Measurements from ENCODE around the gene SELENON.

Gene SELENON

DNA sequence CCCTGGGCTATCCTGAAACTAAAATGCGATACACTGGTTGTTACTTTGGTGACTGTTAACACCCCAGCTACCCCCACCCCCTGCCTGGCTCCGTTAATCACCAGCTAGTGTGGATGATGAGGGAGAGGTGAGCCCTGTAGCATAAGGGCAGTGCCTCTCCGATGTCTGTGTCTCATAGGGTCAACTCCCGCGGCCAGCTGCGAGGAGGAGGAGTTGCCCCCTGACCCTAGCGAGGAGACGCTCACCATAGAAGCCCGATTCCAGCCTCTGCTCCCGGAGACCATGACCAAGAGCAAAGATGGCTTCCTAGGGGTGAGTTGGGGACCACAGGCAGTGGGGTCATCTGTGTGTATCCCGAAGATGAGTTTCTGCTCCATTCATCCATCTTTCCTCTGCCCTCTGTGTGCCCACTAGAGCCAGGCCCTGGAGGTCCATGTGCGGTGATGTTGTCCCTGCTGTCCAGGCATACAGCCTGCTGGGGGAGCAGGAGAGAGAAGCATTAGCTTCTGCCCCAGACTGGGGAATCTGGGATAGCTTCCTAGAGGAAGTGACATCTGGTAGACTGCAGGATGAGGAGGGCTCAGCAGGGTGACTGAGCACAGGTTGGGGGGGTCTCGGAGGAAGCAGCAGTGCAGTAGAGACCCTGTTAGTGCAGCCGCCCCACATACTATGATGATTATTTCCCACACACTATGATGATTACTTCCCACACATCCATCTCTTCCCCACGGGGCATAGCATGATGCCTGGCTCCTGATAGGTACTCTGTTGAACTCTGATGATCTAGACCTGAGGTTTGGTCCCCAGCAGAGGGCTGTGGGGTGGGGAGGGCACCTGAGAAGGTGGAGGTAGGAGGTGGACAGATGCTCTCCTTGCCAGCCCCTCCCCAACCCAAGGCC is 5.2 kb downstream of the SELENON start:
- no peak for TF ChIP-seq CTCF (IDR thresholded peaks at IDR 0.05; ENCODE audit: low read depth, low read length)
- no peak for DNase-seq (ENCODE audit: low read depth in 2 of 2)

DNA sequence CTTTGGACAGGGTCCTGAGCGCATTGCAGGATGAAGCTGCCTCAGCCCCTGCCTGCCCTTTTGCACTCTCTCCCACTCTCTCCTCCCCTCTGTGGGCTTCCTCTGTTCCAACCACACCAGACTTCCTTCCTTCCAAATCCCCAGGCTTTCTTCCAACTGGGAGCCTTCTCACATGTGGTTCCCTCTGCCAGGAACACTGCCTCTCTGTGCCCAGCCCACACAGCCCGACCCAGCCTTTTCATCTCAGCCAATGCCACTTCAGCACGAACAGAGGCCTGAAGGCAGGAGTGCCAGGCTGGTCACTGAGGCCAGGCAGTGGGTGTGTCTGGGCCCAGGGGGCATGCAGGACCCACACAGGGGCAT is 5.9 kb downstream of the SELENON start:
- TF ChIP-seq CTCF (IDR thresholded peaks at IDR 0.05; ENCODE audit: low read depth, low read length) = no peak
- peak in 1 of 2 donors; percentile 82 for DNase-seq (ENCODE audit: low read depth in 2 of 2)
- H3K4me3 ChIP-seq (replicated peaks in 1 of 2; ENCODE audit: low read depth in 2 of 2, low read length in 2 of 2) = no peak overlapping the region

More for the DNA sequence above, 5.2 kb downstream of the SELENON start:
- no peak overlapping the region for H3K4me3 ChIP-seq (replicated peaks in 1 of 2; ENCODE audit: low read depth in 2 of 2, low read length in 2 of 2)

GRCh38 chr1:25806418-25806817 is 6.4 kb downstream of the SELENON start:
- H3K4me3 ChIP-seq (replicated peaks in 1 of 2; ENCODE audit: low read depth in 2 of 2, low read length in 2 of 2) = no peak overlapping the region
- no peak for TF ChIP-seq CTCF (IDR thresholded peaks at IDR 0.05; ENCODE audit: low read depth, low read length)
- DNase-seq (ENCODE audit: low read depth in 2 of 2) = peak in 1 of 2 donors; percentile 76

DNA sequence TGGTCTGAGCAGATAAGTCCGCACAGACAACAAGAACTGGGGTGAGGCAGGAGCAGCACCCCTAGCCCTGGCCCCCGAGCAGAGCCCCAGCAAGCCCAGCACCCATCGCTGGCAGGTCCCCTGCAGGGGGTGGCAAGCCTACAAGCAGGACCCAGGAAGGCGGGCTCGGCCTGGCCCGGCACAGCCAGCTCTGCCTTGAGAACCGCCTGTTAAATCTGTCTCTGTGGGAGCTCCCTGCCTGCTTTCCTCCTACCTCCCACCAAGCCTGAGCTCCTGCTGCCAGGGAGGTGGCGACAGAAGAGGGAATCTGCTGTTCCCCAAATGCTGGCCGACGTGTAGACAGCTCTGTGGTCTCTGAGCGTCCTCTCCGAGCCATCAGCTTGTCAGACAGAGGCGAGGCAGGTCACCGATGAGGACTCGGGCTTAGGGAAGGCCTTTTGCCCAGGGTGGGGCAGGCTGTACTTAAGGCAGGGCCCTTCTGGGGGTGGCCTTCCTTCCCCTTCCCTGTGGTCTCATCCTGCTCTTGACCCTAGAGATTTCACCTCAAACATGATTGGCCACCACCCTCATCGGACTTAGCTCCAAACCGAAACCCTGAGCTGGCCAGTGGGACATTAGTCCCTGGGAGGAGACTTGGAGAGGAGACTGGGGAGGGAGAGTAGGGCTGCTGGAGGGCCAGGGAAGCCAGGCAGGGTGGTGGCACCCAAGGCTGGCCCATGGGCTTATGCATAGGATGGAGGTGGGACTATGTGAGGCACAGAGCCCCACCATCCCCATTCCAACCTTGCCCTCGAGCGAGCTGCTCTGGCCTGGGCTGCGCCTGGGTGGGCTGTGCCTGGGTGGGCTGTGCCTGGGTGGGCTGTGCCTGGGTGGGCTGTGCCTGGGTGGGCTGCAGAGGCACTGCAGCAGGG is 7.7 kb downstream of the SELENON start:
- no peak for DNase-seq (ENCODE audit: low read depth in 2 of 2)
- TF ChIP-seq CTCF (IDR thresholded peaks at IDR 0.05; ENCODE audit: low read depth, low read length) = no peak
- H3K4me3 ChIP-seq (replicated peaks in 1 of 2; ENCODE audit: low read depth in 2 of 2, low read length in 2 of 2) = no peak overlapping the region

DNA sequence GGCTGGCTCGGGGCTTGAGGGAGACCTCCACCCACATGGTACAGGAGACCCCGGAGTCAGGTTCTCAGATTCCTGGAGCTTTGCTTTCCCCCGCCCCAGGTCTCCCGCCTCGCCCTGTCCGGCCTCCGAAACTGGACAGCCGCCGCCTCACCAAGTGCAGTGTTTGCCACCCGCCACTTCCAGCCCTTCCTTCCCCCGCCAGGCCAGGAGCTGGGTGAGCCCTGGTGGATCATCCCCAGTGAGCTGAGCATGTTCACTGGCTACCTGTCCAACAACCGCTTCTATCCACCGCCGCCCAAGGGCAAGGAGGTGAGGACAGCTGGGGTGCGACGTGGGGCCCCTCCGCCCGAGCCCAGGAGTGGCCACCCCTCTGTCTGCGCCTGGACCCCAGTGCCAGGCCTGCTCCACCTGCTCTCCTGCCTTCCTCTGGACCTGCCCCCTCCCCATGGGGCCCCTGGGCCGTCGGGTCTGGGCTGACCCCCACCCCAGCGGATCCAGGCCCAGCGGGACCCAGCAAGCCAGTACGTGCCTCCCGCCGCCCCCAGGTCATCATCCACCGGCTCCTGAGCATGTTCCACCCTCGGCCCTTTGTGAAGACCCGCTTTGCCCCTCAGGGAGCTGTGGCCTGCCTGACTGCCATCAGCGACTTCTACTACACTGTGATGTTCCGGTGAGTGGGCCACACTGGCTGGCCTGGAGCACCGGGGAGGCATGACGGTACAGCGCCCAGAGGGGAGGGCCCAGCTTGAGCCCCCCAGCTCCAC is 8.7 kb downstream of the SELENON start:
- no peak overlapping the region for H3K4me3 ChIP-seq (replicated peaks in 1 of 2; ENCODE audit: low read depth in 2 of 2, low read length in 2 of 2)
- no peak for TF ChIP-seq CTCF (IDR thresholded peaks at IDR 0.05; ENCODE audit: low read depth, low read length)
- DNase-seq (ENCODE audit: low read depth in 2 of 2) = no peak

- no peak for TF ChIP-seq CTCF (IDR thresholded peaks at IDR 0.05; ENCODE audit: low read depth, low read length)
- H3K4me3 ChIP-seq (replicated peaks in 1 of 2; ENCODE audit: low read depth in 2 of 2, low read length in 2 of 2) = no peak overlapping the region
- no peak for DNase-seq (ENCODE audit: low read depth in 2 of 2)
Observed at GRCh38 chr1:25809283-25809926, 9.4 kb downstream of the SELENON start.

Measured in cardiac fibroblast (primary cell).